ENCODE data around the gene DCX.

The DCX gene

GRCh38 chrX:111340054-111340453 is 71.9 kb downstream of the DCX start:
- TF ChIP-seq, protein P1, sequence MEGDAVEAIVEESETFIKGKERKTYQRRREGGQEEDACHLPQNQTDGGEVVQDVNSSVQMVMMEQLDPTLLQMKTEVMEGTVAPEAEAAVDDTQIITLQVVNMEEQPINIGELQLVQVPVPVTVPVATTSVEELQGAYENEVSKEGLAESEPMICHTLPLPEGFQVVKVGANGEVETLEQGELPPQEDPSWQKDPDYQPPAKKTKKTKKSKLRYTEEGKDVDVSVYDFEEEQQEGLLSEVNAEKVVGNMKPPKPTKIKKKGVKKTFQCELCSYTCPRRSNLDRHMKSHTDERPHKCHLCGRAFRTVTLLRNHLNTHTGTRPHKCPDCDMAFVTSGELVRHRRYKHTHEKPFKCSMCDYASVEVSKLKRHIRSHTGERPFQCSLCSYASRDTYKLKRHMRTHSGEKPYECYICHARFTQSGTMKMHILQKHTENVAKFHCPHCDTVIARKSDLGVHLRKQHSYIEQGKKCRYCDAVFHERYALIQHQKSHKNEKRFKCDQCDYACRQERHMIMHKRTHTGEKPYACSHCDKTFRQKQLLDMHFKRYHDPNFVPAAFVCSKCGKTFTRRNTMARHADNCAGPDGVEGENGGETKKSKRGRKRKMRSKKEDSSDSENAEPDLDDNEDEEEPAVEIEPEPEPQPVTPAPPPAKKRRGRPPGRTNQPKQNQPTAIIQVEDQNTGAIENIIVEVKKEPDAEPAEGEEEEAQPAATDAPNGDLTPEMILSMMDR (IDR thresholded peaks at IDR 0.05; ENCODE audit: low read depth, low read length), result no peak
- H3K4me3 ChIP-seq (ENCODE audit: low read depth, low read length), result no peak overlapping the region

DNA sequence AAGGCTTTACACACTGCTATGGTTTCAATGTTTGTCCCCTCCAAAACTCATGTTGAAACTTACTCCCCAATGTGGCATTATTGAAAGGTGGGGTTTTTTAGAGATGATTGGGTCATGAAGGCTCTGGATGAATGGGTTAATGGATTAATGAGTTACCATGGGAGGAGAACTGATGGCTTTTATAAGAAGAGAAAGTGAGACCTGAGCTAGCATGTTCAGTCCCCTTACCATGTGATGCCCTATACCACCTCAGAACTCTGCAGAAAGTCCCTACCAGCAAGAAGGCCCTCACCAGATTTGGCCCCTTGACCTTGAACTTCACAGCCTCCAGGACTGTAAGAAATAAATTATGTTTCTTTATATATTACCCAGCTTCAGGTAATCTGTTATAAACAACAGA is 72.8 kb downstream of the DCX start:
- H3K4me3 ChIP-seq (ENCODE audit: low read depth, low read length), result no peak overlapping the region
- TF ChIP-seq, protein P1 (IDR thresholded peaks at IDR 0.05; ENCODE audit: low read depth, low read length), result no peak

GRCh38 chrX:111338095-111338698 is 73.8 kb downstream of the DCX start:
- H3K4me3 ChIP-seq (ENCODE audit: low read depth, low read length), result no peak overlapping the region
- TF ChIP-seq, protein P1 (IDR thresholded peaks at IDR 0.05; ENCODE audit: low read depth, low read length), result no peak

DNA sequence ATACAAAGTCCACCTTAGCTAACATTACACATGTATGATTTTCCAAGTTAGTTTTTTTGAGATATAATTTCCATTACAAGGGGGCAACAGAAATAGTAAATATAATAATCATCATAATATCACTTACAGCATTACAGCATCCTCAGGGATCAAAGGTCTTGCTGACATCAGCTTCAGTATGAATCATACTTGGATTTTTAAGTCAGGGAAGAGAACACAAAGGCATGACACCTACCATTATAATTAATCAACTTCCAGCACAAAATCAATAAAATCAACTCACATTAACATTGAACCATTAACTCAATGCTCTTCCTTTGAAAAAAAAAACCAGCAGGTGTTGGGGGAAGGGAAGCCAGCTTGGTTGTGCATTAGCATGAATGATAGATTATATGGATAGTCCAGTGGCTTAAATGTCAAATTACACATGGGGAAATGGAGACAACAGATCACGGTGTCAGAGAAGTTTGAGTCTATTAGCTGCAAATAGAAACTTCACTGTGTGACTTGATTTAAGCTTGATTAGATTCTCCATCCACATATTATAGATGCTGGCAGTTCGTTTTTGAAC is 74.8 kb downstream of the DCX start:
- TF ChIP-seq, protein P1 (IDR thresholded peaks at IDR 0.05; ENCODE audit: low read depth, low read length), result no peak
- no peak overlapping the region for H3K4me3 ChIP-seq (ENCODE audit: low read depth, low read length)

DNA sequence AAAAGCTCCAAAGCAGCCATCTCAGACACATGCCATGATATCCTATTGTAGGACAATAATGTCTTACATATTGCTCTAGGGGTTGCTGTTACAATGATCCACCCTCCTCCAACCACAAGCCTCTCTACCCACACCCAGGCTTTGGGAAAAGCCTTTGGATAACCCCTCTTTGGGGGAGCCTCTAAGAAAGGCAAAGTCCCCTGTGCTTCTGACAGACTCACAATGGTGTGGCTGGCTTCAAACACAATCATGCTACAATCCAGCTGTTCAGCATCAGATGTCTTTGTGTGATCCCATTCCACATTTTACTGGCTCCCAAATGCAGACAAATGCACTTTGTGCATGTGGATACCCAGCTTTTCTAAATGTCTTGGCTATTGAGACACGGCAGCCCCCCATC is 75.9 kb downstream of the DCX start:
- H3K4me3 ChIP-seq (ENCODE audit: low read depth, low read length), result no peak overlapping the region
- TF ChIP-seq, protein P1 (IDR thresholded peaks at IDR 0.05; ENCODE audit: low read depth, low read length), result no peak

GRCh38 chrX:111329370-111329769 is 82.6 kb downstream of the DCX start:
- TF ChIP-seq, protein P1 (IDR thresholded peaks at IDR 0.05; ENCODE audit: low read depth, low read length), result no peak
- H3K4me3 ChIP-seq (ENCODE audit: low read depth, low read length), result no peak overlapping the region

DNA sequence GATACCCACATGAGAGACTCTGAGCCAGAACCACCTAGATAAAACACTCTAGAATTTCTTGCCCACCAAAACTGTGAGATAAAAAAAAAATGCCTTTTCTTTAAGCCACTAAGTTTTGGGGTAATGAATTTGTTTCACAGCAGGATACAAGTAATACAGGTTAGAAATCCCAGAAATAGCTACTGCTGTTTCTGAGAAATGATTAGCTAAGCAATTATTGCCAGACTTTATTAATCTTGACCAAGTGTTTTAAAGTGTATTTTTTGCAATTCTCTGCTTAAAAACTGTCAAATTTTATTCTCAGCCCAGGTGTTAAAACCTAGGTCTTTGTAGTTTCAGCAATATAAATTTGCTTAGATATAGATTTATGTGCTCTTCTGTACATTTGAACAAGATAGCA is 83.1 kb downstream of the DCX start:
- TF ChIP-seq, protein P1 (IDR thresholded peaks at IDR 0.05; ENCODE audit: low read depth, low read length), result no peak
- no peak overlapping the region for H3K4me3 ChIP-seq (ENCODE audit: low read depth, low read length)

Measured in WI38 (cell line).